Astrocyte (in vitro differentiated cells and primary cell): Measurements from ENCODE around the gene VCPKMT. TPM values are rescaled to one million over a fixed set of nuclear protein-coding genes. Genes with fewer than 3 reads are reported as not detected.

Source experiments
- DNase-seq: peaks from one replicate; pipeline ENCODE4 v3.0.0-alpha.2; 2010; ENCODE audit warnings: low read depth
- FAIRE-seq: peaks from 2 replicates; lab custom pipeline; 2011; peaks lifted over from hg19 to GRCh38; lab: Jason Lieb, UNC
- H2AFZ ChIP-seq: 2 replicates; pipeline ENCODE4 v1.6.0; 2012; ENCODE audit warnings: low read depth, low read length, inconsistent platforms
- H3K27ac ChIP-seq: 2 replicates; pipeline ENCODE4 v1.5.1; 2011; ENCODE audit warnings: low read depth, low read length, inconsistent platforms
- H3K27me3 ChIP-seq: 2 replicates; pipeline ENCODE4 v1.6.0; 2011; ENCODE audit warnings: low read length, inconsistent platforms; ENCODE audit not compliant: insufficient read depth
- H3K36me3 ChIP-seq: 2 replicates; pipeline ENCODE4 v1.5.1; 2011; ENCODE audit warnings: low read length, inconsistent platforms; ENCODE audit not compliant: insufficient read depth
- H3K4me1 ChIP-seq: 2 replicates; pipeline ENCODE4 v1.5.1; 2011; ENCODE audit warnings: low read length, inconsistent platforms; ENCODE audit not compliant: insufficient read depth
- H3K4me2 ChIP-seq: 2 replicates; pipeline ENCODE4 v1.6.0; 2012; ENCODE audit warnings: low read length, inconsistent platforms
- H3K4me3 ChIP-seq: 2 replicates; pipeline ENCODE4 v1.5.1; 2011; ENCODE audit warnings: low read depth, mild to moderate bottlenecking, low read length, inconsistent platforms; ENCODE audit not compliant: insufficient read depth
- H3K79me2 ChIP-seq: 2 replicates; pipeline ENCODE4 v1.6.0; 2012; ENCODE audit warnings: mild to moderate bottlenecking, low read length, inconsistent platforms; ENCODE audit not compliant: insufficient read depth
- H3K9ac ChIP-seq: 2 replicates; pipeline ENCODE4 v1.6.0; 2012; ENCODE audit warnings: mild to moderate bottlenecking, low read length, inconsistent platforms
- H3K9me3 ChIP-seq: 2 replicates; pipeline ENCODE4 v1.5.1; 2012; ENCODE audit warnings: low read depth, mild to moderate bottlenecking, low read length, inconsistent platforms; ENCODE audit not compliant: insufficient read depth
- H4K20me1 ChIP-seq: 2 replicates; pipeline ENCODE4 v1.6.0; 2012; ENCODE audit warnings: low read length, inconsistent platforms; ENCODE audit not compliant: insufficient read depth
- H3K27ac Mint-ChIP-seq: one replicate; pipeline ENCODE4 v1.8.0; 2021; ENCODE audit warnings: mild to moderate bottlenecking, mixed read lengths; ENCODE audit not compliant: unreplicated experiment
- H3K27me3 Mint-ChIP-seq: one replicate; pipeline ENCODE4 v1.8.0; 2021; ENCODE audit warnings: low read depth, mixed read lengths; ENCODE audit not compliant: unreplicated experiment
- H3K36me3 Mint-ChIP-seq: one replicate; pipeline ENCODE4 v1.8.0; 2021; ENCODE audit warnings: low read depth, mixed read lengths; ENCODE audit not compliant: unreplicated experiment
- H3K4me1 Mint-ChIP-seq: one replicate; pipeline ENCODE4 v1.8.0; 2021; ENCODE audit warnings: low read depth, mixed read lengths; ENCODE audit not compliant: unreplicated experiment
- H3K4me3 Mint-ChIP-seq: one replicate; pipeline ENCODE4 v1.8.0; 2021; ENCODE audit warnings: mild to moderate bottlenecking, moderate library complexity, mixed read lengths; ENCODE audit not compliant: unreplicated experiment
- H3K9me3 Mint-ChIP-seq: one replicate; pipeline ENCODE4 v1.8.0; 2021; ENCODE audit warnings: mild to moderate bottlenecking, mixed read lengths; ENCODE audit not compliant: unreplicated experiment
- EZH2 ChIP-seq: IDR thresholded peaks from 2 replicates; pipeline ENCODE4 v1.6.1; 2012; ENCODE audit warnings: mild to moderate bottlenecking, low read length, inconsistent platforms; ENCODE audit not compliant: insufficient read depth
- total RNA-seq: library from RNA; stranded (reverse); gene quantifications from 2 replicates; pipeline ENCODE4 v1.2.1, GENCODE V29; 2021
- TF ChIP-seq, protein P1 (sequence below): IDR thresholded peaks from 2 replicates; pipeline ENCODE4 v1.5.1; 2011; ENCODE audit warnings: low read depth, mild to moderate bottlenecking, inconsistent platforms, low read length, moderate library complexity; ENCODE audit not compliant: insufficient read depth

The VCPKMT gene
- total RNA-seq, 1 donor from 2014 or later = 8.0 TPM

DNA sequence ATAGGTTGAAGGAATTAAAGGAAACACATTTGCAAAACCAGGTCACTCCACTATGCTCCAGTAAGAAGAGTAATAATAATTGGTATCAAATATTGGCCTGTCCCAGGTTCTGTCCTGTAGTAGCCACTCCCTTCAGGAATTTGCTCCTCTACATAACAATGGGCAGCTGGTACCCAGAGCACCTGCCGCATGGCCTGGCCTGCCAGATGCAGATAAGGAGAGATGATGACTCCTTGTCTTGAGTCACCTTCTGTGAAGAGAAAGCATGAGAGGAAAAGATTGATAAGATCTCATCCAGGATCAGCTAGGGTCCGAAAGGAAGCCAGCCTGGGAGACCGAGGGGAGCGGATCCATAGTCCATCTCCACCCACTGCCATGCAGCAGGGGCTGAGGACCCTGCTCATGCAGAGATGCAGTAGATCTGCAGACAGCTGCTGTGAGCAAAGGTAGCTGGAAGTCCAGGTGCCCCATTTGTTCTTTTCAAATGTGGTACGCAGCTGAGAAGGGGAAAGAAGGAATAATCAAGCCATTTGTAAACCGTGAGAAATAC, 24.3 kb downstream of the VCPKMT start:
- H4K20me1 ChIP-seq = no peaks in the 10 kb centered on the region
- H3K4me1 ChIP-seq = no peaks in the 10 kb centered on the region
- H3K9me3 ChIP-seq = no peaks in the 10 kb centered on the region
- no peaks in the 10 kb centered on the region for H3K27me3 Mint-ChIP-seq
- no peaks in the 10 kb centered on the region for H3K4me1 Mint-ChIP-seq
- peaks cover 7% of the 10 kb centered on the region for H3K36me3 Mint-ChIP-seq
- H3K9ac ChIP-seq = no peak overlapping the region
- no peaks in the 10 kb centered on the region for H3K79me2 ChIP-seq
- no peak overlapping the region for H2AFZ ChIP-seq
- no peak for FAIRE-seq
- no peaks in the 10 kb centered on the region for H3K9me3 Mint-ChIP-seq
- TF ChIP-seq, protein P1, sequence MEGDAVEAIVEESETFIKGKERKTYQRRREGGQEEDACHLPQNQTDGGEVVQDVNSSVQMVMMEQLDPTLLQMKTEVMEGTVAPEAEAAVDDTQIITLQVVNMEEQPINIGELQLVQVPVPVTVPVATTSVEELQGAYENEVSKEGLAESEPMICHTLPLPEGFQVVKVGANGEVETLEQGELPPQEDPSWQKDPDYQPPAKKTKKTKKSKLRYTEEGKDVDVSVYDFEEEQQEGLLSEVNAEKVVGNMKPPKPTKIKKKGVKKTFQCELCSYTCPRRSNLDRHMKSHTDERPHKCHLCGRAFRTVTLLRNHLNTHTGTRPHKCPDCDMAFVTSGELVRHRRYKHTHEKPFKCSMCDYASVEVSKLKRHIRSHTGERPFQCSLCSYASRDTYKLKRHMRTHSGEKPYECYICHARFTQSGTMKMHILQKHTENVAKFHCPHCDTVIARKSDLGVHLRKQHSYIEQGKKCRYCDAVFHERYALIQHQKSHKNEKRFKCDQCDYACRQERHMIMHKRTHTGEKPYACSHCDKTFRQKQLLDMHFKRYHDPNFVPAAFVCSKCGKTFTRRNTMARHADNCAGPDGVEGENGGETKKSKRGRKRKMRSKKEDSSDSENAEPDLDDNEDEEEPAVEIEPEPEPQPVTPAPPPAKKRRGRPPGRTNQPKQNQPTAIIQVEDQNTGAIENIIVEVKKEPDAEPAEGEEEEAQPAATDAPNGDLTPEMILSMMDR = no peak
- TF ChIP-seq EZH2 = no peak
- H3K27ac ChIP-seq = no peak overlapping the region
- no peaks in the 10 kb centered on the region for H3K27me3 ChIP-seq
- no peak overlapping the region for H3K4me2 ChIP-seq
- no peaks in the 10 kb centered on the region for H3K36me3 ChIP-seq
- no peak overlapping the region for H3K4me3 Mint-ChIP-seq
- no peak for DNase-seq
- no peak overlapping the region for H3K27ac Mint-ChIP-seq
- H3K4me3 ChIP-seq = no peak overlapping the region

DNA sequence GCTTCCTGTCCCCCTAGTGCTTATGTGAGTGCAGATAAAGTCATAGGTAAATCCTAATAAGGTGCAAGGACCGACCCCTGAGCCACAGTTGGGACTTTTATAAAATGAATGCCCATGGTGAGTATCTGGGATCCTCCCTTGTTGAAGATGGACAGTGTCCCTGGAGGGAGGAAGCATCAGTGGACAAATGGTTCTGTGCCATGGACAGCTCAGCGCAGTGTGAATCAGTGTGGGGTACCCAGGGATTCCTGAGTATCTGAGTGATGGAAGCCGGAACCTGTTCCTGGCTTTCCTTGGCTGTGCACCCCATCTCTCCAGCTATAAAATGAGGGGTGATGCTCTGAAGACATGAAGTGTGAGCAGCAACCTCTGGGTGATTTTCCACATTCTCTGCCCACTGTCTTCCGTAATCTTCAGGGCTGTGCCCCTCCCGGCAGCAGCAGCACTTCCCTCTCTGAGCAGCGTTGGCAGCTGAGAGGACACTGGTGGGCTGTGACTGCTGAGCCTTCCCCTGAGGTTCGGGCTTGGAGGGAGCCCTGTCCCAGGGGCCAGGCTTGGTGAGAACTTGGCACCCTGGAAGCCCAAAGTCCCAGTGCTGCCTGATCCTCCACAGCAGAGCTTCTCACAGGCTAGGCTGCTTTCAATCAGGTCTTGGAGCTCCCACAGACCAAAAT, 25.0 kb downstream of the VCPKMT start:
- Mint-ChIP-seq H3K9me3 (no peaks in the 10 kb centered on the region), H3K27me3 (no peaks in the 10 kb centered on the region), H3K4me1 (peaks cover 1% of the 10 kb centered on the region), H3K27ac (no peak overlapping the region), H3K36me3 (peaks cover 4% of the 10 kb centered on the region), H3K4me3 (no peak overlapping the region)
- Histone ChIP-seq H2AFZ (no peak overlapping the region), H3K4me2 (no peak overlapping the region), H3K79me2 (no peaks in the 10 kb centered on the region), H3K27ac (no peak overlapping the region), H3K36me3 (no peaks in the 10 kb centered on the region), H4K20me1 (no peaks in the 10 kb centered on the region), H3K4me1 (no peaks in the 10 kb centered on the region), H3K9me3 (no peaks in the 10 kb centered on the region), H3K27me3 (no peaks in the 10 kb centered on the region), H3K9ac (no peak overlapping the region), H3K4me3 (no peak overlapping the region)
- TF ChIP-seq, protein P1 = no peak
- TF ChIP-seq EZH2 = no peak
- FAIRE-seq (no peak), DNase-seq (no peak)

DNA sequence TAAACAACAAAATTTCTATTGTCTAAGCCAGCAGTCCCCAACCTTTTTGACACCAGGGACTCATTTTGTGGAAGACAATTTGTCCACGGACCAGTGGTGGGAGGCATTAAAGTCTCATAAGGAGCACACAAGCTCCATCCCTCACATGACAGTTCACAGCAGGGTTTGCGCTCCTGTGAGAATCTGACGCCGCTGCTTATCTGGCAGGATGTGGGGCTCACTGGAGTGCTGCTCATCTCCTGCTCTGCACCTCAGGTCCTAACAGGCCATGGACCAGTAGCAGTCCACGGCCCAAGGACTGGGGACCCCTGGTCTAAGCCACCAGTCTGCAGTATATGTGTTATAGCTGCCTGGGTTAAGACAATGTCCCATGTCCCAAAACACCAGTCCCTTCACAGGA, 27.2 kb downstream of the VCPKMT start:
- TF ChIP-seq, protein P1 = no peak
- H3K9ac ChIP-seq = no peak overlapping the region
- no peak overlapping the region for H3K4me3 Mint-ChIP-seq
- no peaks in the 10 kb centered on the region for H3K27me3 Mint-ChIP-seq
- H3K9me3 ChIP-seq = no peaks in the 10 kb centered on the region
- H3K36me3 ChIP-seq = no peaks in the 10 kb centered on the region
- no peak overlapping the region for H3K4me2 ChIP-seq
- H2AFZ ChIP-seq = no peak overlapping the region
- DNase-seq = no peak
- no peak for FAIRE-seq
- H3K27ac ChIP-seq = no peak overlapping the region
- H3K27ac Mint-ChIP-seq = no peak overlapping the region
- no peaks in the 10 kb centered on the region for H3K9me3 Mint-ChIP-seq
- peaks cover 5% of the 10 kb centered on the region for H3K4me1 ChIP-seq
- H3K36me3 Mint-ChIP-seq = no peaks in the 10 kb centered on the region
- H3K4me1 Mint-ChIP-seq = peaks cover 16% of the 10 kb centered on the region
- no peak overlapping the region for H3K4me3 ChIP-seq
- no peaks in the 10 kb centered on the region for H3K79me2 ChIP-seq
- no peaks in the 10 kb centered on the region for H4K20me1 ChIP-seq
- H3K27me3 ChIP-seq = no peaks in the 10 kb centered on the region
